ENCODE data around the gene CD27. TPM values are rescaled to one million over a fixed set of nuclear protein-coding genes. Genes with fewer than 3 reads are reported as not detected.
"Not testable (repeated sequence)": the region's sequence is repeated elsewhere in the genome, so short reads cannot be mapped to it uniquely, and the experiment has no call there.

CD27 gene
- total RNA-seq, 1 donor from 2014 or later = 77.7 TPM

DNA sequence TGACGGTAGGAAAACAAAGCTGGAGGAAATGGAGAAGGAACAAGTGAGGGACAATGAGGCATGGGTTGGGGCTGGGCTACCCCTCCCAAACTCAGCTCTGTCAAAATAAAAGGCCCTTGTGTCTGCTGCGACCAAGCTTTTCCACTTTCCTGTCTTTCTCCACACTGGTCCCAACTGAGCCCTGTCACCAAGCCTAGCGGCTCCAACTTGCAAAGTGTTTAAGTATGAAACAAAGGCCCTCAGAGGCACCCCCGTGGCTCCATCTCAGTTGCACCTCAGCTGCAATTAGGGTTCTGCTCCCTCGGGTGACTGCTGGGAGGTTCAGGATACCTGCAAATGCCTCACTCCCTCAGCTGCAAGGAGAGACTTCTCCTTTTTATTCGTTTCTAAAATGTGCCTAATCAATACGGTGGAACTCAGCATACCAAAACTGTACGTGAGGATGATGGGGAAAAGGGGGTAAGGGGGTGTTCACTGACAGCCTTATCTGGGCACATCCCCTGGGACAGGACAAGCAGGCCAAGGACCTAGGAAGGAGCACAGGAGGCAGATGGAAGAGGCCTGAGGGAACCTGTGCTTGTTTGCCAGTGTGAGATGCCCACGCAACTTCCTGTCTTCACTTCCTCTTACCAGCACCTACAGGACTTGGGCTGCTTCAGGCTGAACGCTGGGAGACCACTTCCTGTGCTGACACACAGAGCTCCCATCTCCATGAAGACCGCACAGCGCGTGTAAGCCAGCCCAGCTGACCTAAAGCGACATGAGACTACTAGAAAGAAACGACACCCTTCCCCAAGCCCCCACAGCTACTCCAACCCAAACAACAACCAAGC, 16.9 kb downstream of the CD27 start:
- H3K4me1 Mint-ChIP-seq = peaks cover 76% of the 10 kb centered on the region
- H3K27me3 Mint-ChIP-seq = no peaks in the 10 kb centered on the region
- peak overlapping the region; percentile 84 for H3K4me3 Mint-ChIP-seq
- H3K36me3 Mint-ChIP-seq (ENCODE audit: low read depth) = peaks cover 89% of the 10 kb centered on the region
- DNase-seq = peak; percentile 95
- peak overlapping the region; percentile 97 for H3K27ac Mint-ChIP-seq
- H3K9me3 Mint-ChIP-seq = no peaks in the 10 kb centered on the region
- intact Hi-C loops (cut with micrococcal nuclease) = loop anchor here (1.0 to 5.0 kb wide), 7 partner anchors 9 to 125 kb away; partner anchors contain the start of genes IFFO1, MRPL51, TAPBPL and VAMP1

- Mint-ChIP-seq H3K4me3 (peak overlapping the region; percentile 84), H3K27ac (peak overlapping the region; percentile 97), H3K36me3 (ENCODE audit: low read depth) (peaks cover 90% of the 10 kb centered on the region), H3K9me3 (no peaks in the 10 kb centered on the region), H3K4me1 (peaks cover 78% of the 10 kb centered on the region), H3K27me3 (no peaks in the 10 kb centered on the region)
- peak; percentile 85 for DNase-seq
- intact Hi-C loops (cut with micrococcal nuclease) = loop anchor here (1.0 to 5.0 kb wide), 7 partner anchors 8 to 126 kb away; partner anchors contain the start of genes IFFO1, MRPL51, TAPBPL and VAMP1
Measured at GRCh38 chr12:6462234-6462995, 17.7 kb downstream of the CD27 start.

DNA sequence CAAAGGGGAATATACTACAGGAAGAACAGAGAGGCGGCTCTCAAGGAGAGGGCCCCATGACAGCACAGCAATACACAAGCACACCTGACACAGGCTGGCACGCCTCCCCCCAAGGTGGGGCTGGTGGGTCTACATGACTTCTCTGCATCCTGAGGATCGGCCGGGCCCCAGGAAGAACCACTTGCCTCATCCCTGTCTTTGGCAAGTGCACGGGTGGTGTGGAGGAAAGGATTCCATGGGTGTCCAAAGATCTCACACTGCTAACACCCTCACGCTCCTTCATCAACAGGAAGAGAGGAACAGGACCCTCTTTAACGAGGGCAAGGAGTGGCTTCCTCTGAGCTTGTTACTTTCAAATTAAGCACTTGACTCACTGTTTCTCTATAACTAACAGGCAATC, 18.5 kb downstream of the CD27 start:
- peak; percentile 75 for DNase-seq
- peaks cover 84% of the 10 kb centered on the region for H3K4me1 Mint-ChIP-seq
- peak overlapping the region; percentile 97 for H3K27ac Mint-ChIP-seq
- H3K36me3 Mint-ChIP-seq (ENCODE audit: low read depth) = peaks cover 89% of the 10 kb centered on the region
- peak overlapping the region; percentile 84 for H3K4me3 Mint-ChIP-seq
- H3K27me3 Mint-ChIP-seq = no peaks in the 10 kb centered on the region
- intact Hi-C loops (cut with micrococcal nuclease) = loop anchor here (2.0 to 5.0 kb wide), 3 partner anchors 30 to 126 kb away; partner anchors contain the start of genes IFFO1 and MRPL51
- H3K9me3 Mint-ChIP-seq = no peaks in the 10 kb centered on the region

DNA sequence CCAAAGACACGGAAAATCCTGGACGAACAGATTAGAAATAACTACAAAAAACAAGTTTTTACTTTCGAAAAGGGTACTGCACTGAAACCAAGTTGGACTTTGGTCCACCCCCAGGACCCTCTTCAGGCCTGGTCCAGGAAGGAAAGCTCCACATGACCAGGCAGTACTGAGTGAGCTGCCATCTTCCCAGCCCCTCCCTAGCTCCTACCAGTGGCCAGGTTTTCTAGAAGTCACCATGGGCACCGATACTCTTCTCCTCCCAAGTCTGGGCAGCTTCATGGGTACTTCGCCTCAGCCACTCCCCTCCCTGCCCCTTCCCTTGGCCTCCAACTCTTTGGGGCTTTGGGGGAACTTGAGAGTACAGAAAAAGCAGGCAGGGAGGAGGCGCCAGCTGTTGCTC, 19.1 kb downstream of the CD27 start:
- Mint-ChIP-seq H3K27me3 (no peaks in the 10 kb centered on the region), H3K36me3 (ENCODE audit: low read depth) (peaks cover 89% of the 10 kb centered on the region), H3K27ac (peak overlapping the region; percentile 97), H3K4me3 (peak overlapping the region; percentile 84), H3K9me3 (no peaks in the 10 kb centered on the region), H3K4me1 (peaks cover 84% of the 10 kb centered on the region)
- intact Hi-C loops (cut with micrococcal nuclease) = loop anchor here (2.0 to 5.0 kb wide), 3 partner anchors 29 to 127 kb away; partner anchors contain the start of genes IFFO1 and MRPL51
- DNase-seq = peak; percentile 61

GRCh38 chr12:6464531-6464930, 19.8 kb downstream of the CD27 start:
- Mint-ChIP-seq H3K36me3 (ENCODE audit: low read depth) (peaks cover 90% of the 10 kb centered on the region), H3K27me3 (no peaks in the 10 kb centered on the region), H3K4me3 (peak overlapping the region; percentile 84), H3K9me3 (no peaks in the 10 kb centered on the region), H3K4me1 (peaks cover 85% of the 10 kb centered on the region), H3K27ac (peak overlapping the region; percentile 97)
- intact Hi-C loops (cut with micrococcal nuclease) = loop anchor here (5.0 kb wide), 1 partner anchor 93 kb away; the partner anchor contains the start of gene IFFO1
- DNase-seq = no peak

- peak overlapping the region; percentile 79 for H3K27ac Mint-ChIP-seq
- DNase-seq = peak; percentile 87
- peaks cover 84% of the 10 kb centered on the region for H3K4me1 Mint-ChIP-seq
- intact Hi-C loops (cut with micrococcal nuclease) = loop anchor here (1.0 kb wide), 2 partner anchors 42 to 142 kb away; no protein-coding TSS in a partner anchor
- peak overlapping the region; percentile 34 for H3K4me3 Mint-ChIP-seq
- peaks cover 86% of the 10 kb centered on the region for H3K36me3 Mint-ChIP-seq (ENCODE audit: low read depth)
- H3K27me3 Mint-ChIP-seq = no peaks in the 10 kb centered on the region
- no peaks in the 10 kb centered on the region for H3K9me3 Mint-ChIP-seq
Measured at GRCh38 chr12:6465467-6466183, 20.9 kb downstream of the CD27 start.

DNA sequence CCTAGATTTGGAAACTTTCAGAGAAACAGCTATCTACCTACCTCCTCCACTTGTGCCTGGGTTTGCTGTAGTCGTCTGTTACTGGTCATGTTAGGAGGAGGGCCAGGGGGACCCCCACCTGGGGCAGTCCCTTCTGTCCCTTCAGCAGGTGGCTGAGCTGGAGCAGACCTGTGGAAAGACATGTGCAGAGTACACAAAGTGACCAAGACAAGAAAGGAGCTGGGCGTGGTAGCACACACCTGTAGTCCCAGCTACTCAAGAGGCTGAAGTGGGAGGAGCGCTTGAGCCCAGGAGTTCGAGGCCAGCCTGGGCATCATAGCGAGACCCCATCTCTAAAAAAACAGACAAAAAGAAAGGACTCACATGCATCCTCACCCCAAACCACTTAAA, 21.4 kb downstream of the CD27 start:
- H3K4me1 Mint-ChIP-seq = peaks cover 81% of the 10 kb centered on the region

GRCh38 chr12:6466751-6467150, 22.0 kb downstream of the CD27 start:
- Mint-ChIP-seq H3K27ac (peak overlapping the region; percentile 91), H3K36me3 (ENCODE audit: low read depth) (peaks cover 74% of the 10 kb centered on the region), H3K4me1 (peaks cover 79% of the 10 kb centered on the region), H3K4me3 (peak overlapping the region; percentile 72)
- DNase-seq; H3K9me3 Mint-ChIP-seq; intact Hi-C loops (cut with micrococcal nuclease); H3K27me3 Mint-ChIP-seq: not testable (repeated sequence)

More for the DNA sequence above, 21.4 kb downstream of the CD27 start:
- no peak for DNase-seq
- no peak overlapping the region for H3K4me3 Mint-ChIP-seq
- peak overlapping the region; percentile 79 for H3K27ac Mint-ChIP-seq
- intact Hi-C loops (cut with micrococcal nuclease) = no loop called here
- H3K36me3 Mint-ChIP-seq (ENCODE audit: low read depth) = peaks cover 80% of the 10 kb centered on the region
- no peaks in the 10 kb centered on the region for H3K9me3 Mint-ChIP-seq
- H3K27me3 Mint-ChIP-seq = no peaks in the 10 kb centered on the region

- Mint-ChIP-seq H3K27ac (peak overlapping the region; percentile 91), H3K4me1 (peaks cover 75% of the 10 kb centered on the region), H3K4me3 (peak overlapping the region; percentile 94), H3K36me3 (ENCODE audit: low read depth) (peaks cover 64% of the 10 kb centered on the region)
- H3K9me3 Mint-ChIP-seq; H3K27me3 Mint-ChIP-seq; DNase-seq; intact Hi-C loops (cut with micrococcal nuclease): not testable (repeated sequence)
Measured at GRCh38 chr12:6467571-6468282, 23.0 kb downstream of the CD27 start.

DNA sequence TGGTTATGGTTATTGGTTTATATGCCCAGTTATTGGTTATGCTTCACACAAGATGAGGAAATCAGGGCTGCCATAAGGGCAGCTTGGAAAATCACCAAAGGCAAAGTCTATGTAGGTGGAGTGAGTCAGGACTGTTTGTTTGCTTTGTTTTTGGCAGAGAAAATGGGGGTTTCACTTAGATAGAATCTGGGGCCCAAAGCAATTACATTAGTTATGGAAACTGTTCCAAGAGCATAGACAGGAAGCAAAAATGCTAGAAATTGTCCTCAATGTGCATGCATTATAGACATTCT, 23.5 kb downstream of the CD27 start:
- peaks cover 59% of the 10 kb centered on the region for H3K36me3 Mint-ChIP-seq (ENCODE audit: low read depth)
- no peak for DNase-seq
- H3K4me1 Mint-ChIP-seq = peaks cover 70% of the 10 kb centered on the region
- peak overlapping the region; percentile 94 for H3K4me3 Mint-ChIP-seq
- H3K9me3 Mint-ChIP-seq = no peaks in the 10 kb centered on the region
- H3K27me3 Mint-ChIP-seq = no peaks in the 10 kb centered on the region
- H3K27ac Mint-ChIP-seq = peak overlapping the region; percentile 91
- intact Hi-C loops (cut with micrococcal nuclease) = no loop called here

DNA sequence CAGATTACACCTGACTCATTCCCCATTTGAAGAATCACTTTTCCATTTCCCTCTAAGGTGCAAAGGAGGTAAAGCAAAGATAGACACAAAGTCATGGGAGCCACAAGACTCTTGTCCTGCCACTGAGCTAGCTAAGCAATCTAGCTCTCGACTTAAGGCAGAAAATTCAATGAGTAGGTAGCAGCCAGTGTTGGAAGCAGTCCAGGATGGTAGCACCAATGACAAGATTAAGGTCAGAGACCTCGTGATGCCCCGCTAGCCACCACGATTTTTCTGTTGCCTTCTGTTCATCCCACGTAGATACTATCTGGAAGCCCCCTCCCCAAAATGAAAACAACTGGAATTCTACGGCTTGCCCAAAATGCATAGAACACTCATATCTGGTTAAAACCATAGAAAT, 24.3 kb downstream of the CD27 start:
- Mint-ChIP-seq H3K9me3 (no peaks in the 10 kb centered on the region), H3K27me3 (peaks cover 1% of the 10 kb centered on the region), H3K27ac (peak overlapping the region; percentile 91), H3K4me3 (peak overlapping the region; percentile 94), H3K4me1 (peaks cover 63% of the 10 kb centered on the region), H3K36me3 (ENCODE audit: low read depth) (peaks cover 52% of the 10 kb centered on the region)
- intact Hi-C loops (cut with micrococcal nuclease) = no loop called here
- DNase-seq = peak; percentile 68

GRCh38 chr12:6469609-6470374, 25.0 kb downstream of the CD27 start:
- H3K4me3 Mint-ChIP-seq = peak overlapping the region; percentile 94
- no peaks in the 10 kb centered on the region for H3K9me3 Mint-ChIP-seq
- peak overlapping the region; percentile 91 for H3K27ac Mint-ChIP-seq
- H3K27me3 Mint-ChIP-seq = peaks cover 1% of the 10 kb centered on the region
- peaks cover 45% of the 10 kb centered on the region for H3K36me3 Mint-ChIP-seq (ENCODE audit: low read depth)
- intact Hi-C loops (cut with micrococcal nuclease) = loop anchor here (1.0 kb wide), 4 partner anchors 7 to 63 kb away; partner anchors contain the start of gene MRPL51
- DNase-seq = no peak
- H3K4me1 Mint-ChIP-seq = peaks cover 56% of the 10 kb centered on the region
